NB4 (cell line): ENCODE results near the gene HDAC5.
A peak's percentile ranks its signal among the peaks of the same experiment; 100 is the strongest.

ENCODE experiments used
- DNase-seq: peaks from one replicate; pipeline ENCODE4 v3.0.0; 2010; ENCODE audit warnings: low read depth
- H3K4me3 ChIP-seq: one replicate; pipeline ENCODE4 v1.5.1; 2011; ENCODE audit warnings: mild to moderate bottlenecking, low read depth, low read length, moderate library complexity
- CTCF ChIP-seq: IDR thresholded peaks from one replicate; pipeline ENCODE4 v1.5.1; 2012; ENCODE audit warnings: low read depth, low read length
- MYC ChIP-seq: IDR thresholded peaks from 2 replicates; pipeline ENCODE4 v1.6.1; 2011; ENCODE audit warnings: low read depth, low read length
- POLR2A ChIP-seq: IDR thresholded peaks from 2 replicates; pipeline ENCODE4 v1.6.1; 2011; ENCODE audit warnings: mild to moderate bottlenecking; ENCODE audit not compliant: insufficient read length; ENCODE audit errors: extremely low read depth
- TF ChIP-seq, protein P1 (sequence below): IDR thresholded peaks from 2 replicates; pipeline ENCODE4 v1.6.1; 2011; ENCODE audit warnings: low read depth, low read length

Gene HDAC5

GRCh38 chr17:44097110-44097958 lies 26.1 kb downstream of the HDAC5 start:
- no peak for TF ChIP-seq POLR2A
- H3K4me3 ChIP-seq = no peak overlapping the region
- peak; percentile 43 for DNase-seq

- peak overlapping the region; percentile 34 for H3K4me3 ChIP-seq
- peak; percentile 85 for DNase-seq
- no peak for TF ChIP-seq CTCF
- TF ChIP-seq, protein P1, sequence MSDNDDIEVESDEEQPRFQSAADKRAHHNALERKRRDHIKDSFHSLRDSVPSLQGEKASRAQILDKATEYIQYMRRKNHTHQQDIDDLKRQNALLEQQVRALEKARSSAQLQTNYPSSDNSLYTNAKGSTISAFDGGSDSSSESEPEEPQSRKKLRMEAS = no peak
- TF ChIP-seq MYC = no peak
- TF ChIP-seq POLR2A = no peak
These were observed 27.6 kb downstream of the HDAC5 start for GRCh38 chr17:44095647-44096496.

DNA sequence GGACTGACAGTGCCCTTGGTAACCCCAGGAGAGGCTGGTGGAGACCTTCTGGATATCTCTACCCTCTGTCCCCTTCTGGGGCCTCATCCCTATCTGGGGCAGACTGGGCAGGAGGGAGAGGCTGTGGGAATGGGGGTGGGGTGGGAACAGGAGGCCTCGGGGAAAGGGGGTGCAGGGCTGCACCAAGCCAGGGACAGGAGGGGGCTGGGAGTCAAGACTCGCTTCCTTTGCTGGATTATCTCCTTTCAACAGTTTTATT lies 28.1 kb downstream of the HDAC5 start:
- no peak for DNase-seq
- TF ChIP-seq, protein P1 = no peak
- H3K4me3 ChIP-seq = no peak overlapping the region

DNA sequence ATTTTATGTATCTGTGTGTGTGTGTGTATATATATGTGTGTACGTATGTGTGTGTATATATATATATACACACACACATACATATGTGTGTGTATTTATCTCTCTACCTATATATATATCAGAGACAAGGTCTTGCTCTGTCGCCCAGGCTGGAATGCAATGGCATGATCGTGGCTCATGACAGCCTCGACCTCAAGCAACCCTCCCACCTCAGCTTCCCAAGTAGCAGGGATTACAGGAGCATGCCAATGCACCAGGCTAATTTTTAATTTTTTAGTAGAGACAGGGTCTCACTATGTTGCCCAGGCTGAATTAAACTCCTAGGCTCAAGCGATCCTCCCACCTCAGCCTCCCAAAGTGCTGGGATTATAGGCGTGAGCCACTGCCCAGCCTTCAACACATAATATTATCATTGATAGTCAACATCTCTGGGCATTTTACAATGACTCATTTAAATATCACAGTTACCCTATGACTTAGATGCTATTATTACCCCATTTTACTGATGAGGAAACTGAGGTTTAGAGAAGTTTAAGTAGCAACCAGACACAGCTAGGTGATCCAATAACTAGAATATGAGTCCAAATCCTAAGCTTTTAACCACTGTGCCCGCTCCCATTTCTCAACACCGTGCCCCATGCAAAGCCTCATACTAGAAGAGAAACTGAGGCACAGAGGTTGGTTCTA lies 28.6 kb downstream of the HDAC5 start:
- H3K4me3 ChIP-seq = no peak overlapping the region
- no peak for DNase-seq
- TF ChIP-seq, protein P1 = no peak
- TF ChIP-seq MYC = no peak
- TF ChIP-seq CTCF = no peak
- no peak for TF ChIP-seq POLR2A

- DNase-seq = no peak
- TF ChIP-seq CTCF (no peak), MYC (no peak), POLR2A (no peak)
- TF ChIP-seq, protein P1 = no peak
- no peak overlapping the region for H3K4me3 ChIP-seq
These were observed 30.1 kb downstream of the HDAC5 start for GRCh38 chr17:44093231-44093900.

- no peak overlapping the region for H3K4me3 ChIP-seq
- no peak for DNase-seq
- no peak for TF ChIP-seq MYC
- no peak for TF ChIP-seq CTCF
- TF ChIP-seq, protein P1 = no peak
- TF ChIP-seq POLR2A = no peak
These were observed 31.4 kb downstream of the HDAC5 start for GRCh38 chr17:44092051-44092450.
